ENCODE results near the gene PRKCB.

PRKCB gene

GRCh38 chr16:24130494-24131085, 294.8 kb downstream of the PRKCB start:
- DNase-seq (ENCODE audit: low read depth) = no peak
- no peak overlapping the region for H3K4me3 ChIP-seq (ENCODE audit: low read depth, low read length)
- TF ChIP-seq CTCF (conservative IDR thresholded peaks at IDR 0.05; ENCODE audit: low read depth, low read length) = no peak

- no peak overlapping the region for H3K4me3 ChIP-seq (ENCODE audit: low read depth, low read length)
- TF ChIP-seq CTCF (conservative IDR thresholded peaks at IDR 0.05; ENCODE audit: low read depth, low read length) = no peak
- DNase-seq (ENCODE audit: low read depth) = no peak
Measured at GRCh38 chr16:24131294-24131693, 295.5 kb downstream of the PRKCB start.

- no peak for DNase-seq (ENCODE audit: low read depth)
- no peak for TF ChIP-seq CTCF (conservative IDR thresholded peaks at IDR 0.05; ENCODE audit: low read depth, low read length)
- H3K4me3 ChIP-seq (ENCODE audit: low read depth, low read length) = no peak overlapping the region
Measured at GRCh38 chr16:24132048-24132796, 296.4 kb downstream of the PRKCB start.

GRCh38 chr16:24132797-24133155, 297.0 kb downstream of the PRKCB start:
- no peak for TF ChIP-seq CTCF (conservative IDR thresholded peaks at IDR 0.05; ENCODE audit: low read depth, low read length)
- DNase-seq (ENCODE audit: low read depth) = no peak
- H3K4me3 ChIP-seq (ENCODE audit: low read depth, low read length) = no peak overlapping the region

- H3K4me3 ChIP-seq (ENCODE audit: low read depth, low read length) = no peak overlapping the region
- TF ChIP-seq CTCF (conservative IDR thresholded peaks at IDR 0.05; ENCODE audit: low read depth, low read length) = no peak
- no peak for DNase-seq (ENCODE audit: low read depth)
Measured at GRCh38 chr16:24135624-24136565, 300.1 kb downstream of the PRKCB start.

GRCh38 chr16:24138024-24138423, 302.2 kb downstream of the PRKCB start:
- no peak overlapping the region for H3K4me3 ChIP-seq (ENCODE audit: low read depth, low read length)
- DNase-seq (ENCODE audit: low read depth) = no peak
- no peak for TF ChIP-seq CTCF (conservative IDR thresholded peaks at IDR 0.05; ENCODE audit: low read depth, low read length)
